CD4-positive, alpha-beta T cell treated with Interleukin-2 at 100 ng/mL for 4 hours (primary cell): ENCODE data around the gene UCHL5.

Experiments
- DNase-seq: peaks from one replicate; pipeline ENCODE4 v3.0.0-alpha.2; 2020; ENCODE audit warnings: low spot score

Gene UCHL5, protein sequence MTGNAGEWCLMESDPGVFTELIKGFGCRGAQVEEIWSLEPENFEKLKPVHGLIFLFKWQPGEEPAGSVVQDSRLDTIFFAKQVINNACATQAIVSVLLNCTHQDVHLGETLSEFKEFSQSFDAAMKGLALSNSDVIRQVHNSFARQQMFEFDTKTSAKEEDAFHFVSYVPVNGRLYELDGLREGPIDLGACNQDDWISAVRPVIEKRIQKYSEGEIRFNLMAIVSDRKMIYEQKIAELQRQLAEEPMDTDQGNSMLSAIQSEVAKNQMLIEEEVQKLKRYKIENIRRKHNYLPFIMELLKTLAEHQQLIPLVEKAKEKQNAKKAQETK

GRCh38 chr1:193059282-193060114 is at the start of gene UCHL5, which contains the start of gene RO60:
Gene UCHL5 (minus strand): TSS chr1:193059360. CDS start chr1:193059260, 100 bp downstream.
Gene RO60 (plus strand): TSS chr1:193059612. CDS start chr1:193069055, 9,443 bp downstream.
- DNase-seq, result peak; percentile 96

DNA sequence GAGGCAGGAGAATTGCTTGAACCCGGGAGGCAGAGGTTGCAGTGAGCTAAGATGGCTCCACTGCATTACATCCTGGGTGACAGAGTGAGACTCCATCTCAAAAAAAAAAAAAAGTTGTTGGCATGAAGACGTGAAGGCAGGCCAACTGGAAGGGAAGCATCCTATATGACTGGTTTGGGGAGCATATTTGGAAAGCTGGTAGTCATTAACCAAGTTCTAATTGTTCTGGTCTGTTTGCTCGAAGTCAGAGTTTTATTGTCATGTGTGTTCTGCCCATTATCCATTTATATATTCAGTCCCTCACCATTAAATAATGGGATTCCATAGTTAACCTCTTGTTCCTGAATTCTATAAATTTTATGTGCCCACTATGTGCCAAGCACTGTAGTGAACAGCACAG is 49.3 kb upstream of the UCHL5 start:
- no peak for DNase-seq

DNA sequence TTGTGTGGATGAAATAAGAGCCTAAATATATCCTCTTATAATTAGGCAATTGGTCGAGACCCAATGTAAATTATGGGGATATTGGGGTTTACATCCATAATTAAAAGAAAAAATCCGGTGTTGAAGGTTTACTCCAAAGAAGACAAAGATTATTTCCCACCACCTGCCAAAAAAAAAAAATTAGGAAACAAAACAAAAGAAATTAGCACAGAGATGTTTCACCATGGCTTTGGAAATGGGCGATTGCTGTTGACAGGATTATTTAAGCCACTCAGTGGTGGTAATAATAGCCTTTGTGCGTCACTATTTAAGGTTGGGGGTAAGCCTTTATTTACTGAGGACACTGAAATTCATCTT is 46.6 kb upstream of the UCHL5 start:
- no peak for DNase-seq

DNA sequence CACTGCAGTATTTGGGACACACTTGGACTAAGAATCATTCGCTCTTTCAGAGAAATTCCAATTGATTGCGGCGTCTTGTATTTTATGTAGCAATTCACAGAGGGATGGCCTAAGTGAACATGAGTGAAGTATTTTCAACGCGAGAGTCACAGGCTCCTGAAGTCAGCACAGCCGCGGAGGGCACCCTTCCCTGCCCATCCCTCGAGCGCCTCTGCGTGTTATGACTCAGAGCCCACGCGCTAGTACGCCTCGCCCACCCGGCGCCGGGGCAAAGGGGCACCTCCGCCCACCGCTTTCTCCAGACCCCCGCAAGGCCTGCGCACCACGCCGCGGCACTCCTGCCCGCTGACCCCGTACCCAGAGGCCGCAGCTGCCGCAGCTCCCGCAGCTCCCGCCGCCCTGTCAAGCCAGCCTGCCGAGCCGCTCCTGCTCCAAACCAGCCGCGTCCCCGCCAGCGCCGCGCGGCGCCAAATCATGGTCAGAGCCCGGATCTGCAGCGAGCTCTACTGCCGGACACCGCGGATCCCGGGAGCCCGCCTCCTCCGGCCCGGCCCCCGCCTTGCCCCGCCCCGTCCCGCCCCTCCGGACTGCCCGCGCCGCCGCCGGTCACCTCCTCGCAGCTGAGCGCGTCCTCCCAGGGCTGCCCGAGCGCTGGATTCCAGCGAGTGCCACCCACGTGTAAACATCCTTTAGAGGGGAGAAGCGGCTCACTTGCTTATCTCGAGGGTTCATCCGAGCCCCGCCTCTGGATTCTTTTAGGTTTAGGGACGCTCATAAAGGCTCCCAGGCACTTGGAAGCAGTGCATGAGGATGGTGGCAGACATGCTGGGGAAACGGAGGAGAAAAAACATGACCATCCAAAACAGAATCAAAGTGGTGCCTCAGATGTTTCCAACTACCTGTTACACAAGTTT is 46.0 kb upstream of the UCHL5 start, which contains the start of gene GLRX2:
Gene GLRX2 (minus strand): TSS at position 508 of the 914 bp plus-strand sequence. CDS start 32 bp downstream, at position 476.
- peak; percentile 72 for DNase-seq

DNA sequence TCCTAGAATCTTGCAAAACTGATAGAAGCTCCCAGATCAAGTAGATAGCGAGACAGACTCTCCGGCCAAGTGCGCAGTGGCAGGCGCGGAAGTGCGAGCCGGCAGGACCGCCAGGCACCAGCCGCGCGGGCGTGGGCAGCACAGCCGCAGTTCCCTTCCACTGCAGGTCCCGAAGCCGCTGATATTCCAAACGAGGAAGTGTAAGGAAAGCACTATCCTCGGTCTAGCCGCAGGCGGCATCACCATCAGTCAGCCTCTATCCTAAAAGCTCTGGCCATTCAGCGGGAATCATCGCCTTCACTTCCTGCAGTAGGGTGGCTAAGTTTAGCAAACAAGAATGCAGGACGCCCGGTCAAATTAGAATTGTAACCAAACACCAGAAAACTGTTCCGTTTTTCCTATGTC is 45.3 kb upstream of the UCHL5 start:
- peak; percentile 7 for DNase-seq

DNA sequence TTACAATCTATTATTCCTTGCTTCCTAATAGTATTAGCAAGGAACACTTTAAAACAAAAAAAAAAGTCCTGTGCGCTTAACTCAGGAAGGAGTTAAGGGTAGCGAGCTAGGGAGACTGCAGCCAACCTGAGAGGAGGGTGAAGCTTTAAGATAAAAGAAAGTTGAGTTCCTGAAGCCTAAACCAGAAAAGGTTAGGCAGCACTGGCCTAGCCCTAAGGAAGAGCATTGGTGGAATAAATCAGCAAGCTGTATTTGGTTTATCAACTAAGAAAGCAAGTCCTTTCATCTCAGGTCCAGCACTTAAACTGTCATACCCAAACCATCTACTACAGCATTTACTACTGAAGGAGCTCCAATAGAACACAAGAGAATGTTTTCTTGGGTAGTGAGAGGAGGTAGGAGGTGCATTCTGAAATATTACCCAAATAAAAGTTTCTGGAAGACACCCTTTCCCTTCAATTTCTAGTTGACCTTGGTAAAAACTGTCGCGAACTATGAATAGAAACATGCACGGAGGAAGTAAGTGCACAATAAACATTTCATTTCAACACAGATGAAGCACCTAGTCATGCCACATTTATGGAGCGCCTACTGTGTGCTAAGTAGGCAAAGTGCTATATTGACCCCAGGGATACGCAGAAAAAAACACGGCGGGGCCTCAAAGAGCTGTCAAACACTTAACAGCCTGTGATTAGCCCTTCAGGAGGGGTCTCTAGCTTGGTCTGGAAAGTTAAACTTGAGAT is 44.8 kb upstream of the UCHL5 start:
- DNase-seq, result no peak

DNA sequence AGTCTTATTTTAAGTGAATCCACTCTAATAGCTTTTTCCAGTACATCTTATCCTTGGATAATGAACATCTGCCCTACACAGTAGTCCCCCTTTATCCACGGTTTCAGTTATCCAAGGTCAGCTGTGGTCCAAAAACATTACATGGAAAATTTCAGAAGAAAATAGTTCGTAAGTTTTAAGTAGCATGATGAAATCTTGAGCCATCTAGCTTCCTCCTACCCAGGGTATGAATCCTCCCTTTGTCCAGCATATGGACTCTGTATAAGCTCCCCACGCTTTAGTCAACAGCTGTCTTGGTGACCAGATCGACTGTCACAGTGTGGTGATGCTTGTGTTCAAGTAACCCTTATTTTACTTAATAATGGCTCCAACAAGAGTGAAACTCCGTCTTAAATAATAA is 43.5 kb upstream of the UCHL5 start:
- no peak for DNase-seq

- no peak for DNase-seq
Observed at GRCh38 chr1:193094112-193094511, 35.0 kb upstream of the UCHL5 start.

- DNase-seq, result no peak
Observed at GRCh38 chr1:193090865-193091264, 31.7 kb upstream of the UCHL5 start.

DNA sequence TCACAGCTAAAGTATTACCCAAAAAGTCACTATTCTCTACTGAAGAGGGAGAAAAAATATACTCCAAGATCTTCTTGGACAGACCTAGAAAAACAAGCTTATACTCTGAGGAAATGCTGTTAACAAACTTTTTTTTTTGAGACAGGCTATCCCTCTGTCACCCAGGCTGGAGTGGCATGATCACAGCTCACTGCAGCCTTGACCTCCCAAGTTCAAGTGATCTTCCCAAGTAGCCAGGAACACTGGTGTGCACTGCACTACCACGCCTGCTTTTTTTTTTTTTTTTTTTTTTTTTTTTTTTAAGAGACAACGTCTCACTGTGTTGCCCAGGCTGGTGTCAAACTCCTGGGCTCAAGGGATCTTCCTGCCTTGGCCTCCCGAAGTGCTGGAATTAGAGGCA is 28.7 kb upstream of the UCHL5 start:
- DNase-seq, result no peak

DNA sequence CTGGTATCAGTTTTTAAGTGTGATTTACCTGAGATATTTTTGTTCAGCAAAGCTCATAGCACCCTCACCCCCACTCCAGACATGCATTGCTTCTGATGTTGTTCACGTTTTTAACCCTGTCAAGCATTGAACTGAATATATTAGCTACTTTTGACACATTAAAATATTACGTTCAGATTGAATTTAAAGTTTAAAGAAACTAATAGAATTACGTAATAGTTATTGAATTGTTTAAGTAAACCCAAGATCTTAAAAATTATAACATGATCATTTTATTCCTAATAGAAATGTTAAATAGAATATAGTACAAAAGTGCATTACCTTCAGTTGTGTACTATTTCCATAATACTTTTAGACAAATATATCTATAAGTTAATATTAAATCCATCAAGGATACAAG is 27.2 kb upstream of the UCHL5 start:
- DNase-seq, result no peak

DNA sequence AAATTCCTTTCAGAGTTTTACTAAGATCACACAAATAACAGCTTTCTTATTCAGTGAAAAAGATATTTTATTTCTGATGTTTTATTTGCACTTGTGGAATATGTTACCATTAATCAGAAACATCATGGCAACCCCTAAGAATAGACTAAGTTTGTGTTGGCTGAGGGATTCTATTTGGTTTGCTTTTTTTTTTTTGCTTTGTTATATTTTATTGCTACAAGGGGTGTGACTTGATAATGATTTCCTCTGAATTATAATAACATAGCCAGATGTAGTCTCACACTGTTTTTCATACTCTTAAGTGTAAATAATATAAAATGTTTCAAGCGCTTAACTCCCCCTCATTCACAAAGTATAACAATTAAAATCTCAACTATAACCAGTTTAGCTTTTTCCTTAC is 26.1 kb upstream of the UCHL5 start:
- DNase-seq, result no peak

DNA sequence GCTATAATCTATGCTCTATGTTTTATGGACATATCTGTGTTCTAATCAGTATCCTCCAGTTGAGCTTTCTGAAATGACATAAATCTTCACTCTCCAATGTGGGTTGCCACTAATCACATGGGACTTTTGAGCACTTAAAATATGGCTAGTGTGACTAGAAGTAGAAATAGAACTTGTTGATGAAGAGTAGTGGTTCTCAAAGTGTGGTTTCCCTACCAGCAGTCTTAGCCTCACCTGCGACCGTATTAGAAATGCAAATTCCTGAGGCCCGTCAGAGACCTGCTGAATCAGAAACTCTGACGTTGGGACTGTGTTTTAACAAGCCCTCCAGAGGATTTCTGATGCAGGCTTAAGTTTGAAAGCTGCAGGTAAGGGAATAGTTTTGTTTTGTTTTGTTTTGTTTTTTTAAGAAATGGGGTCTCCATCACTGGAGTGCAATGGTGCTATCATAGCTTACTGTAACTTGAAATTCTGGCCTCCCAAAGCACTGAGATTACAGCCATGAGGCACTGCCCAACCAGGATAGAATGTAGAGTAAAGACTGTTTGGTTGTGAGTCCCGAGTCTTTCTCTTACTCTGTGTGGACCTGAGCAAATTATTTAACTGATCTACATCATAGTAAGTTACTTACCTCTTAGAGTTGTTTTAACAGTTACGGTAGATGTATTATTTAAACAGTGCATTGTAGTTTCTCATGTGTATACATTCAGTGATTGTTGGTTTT is 24.4 kb upstream of the UCHL5 start:
- no peak for DNase-seq

GRCh38 chr1:193079187-193079586 is 20.0 kb upstream of the UCHL5 start:
- DNase-seq, result no peak

- DNase-seq, result no peak
Observed at GRCh38 chr1:193077991-193078390, 18.8 kb upstream of the UCHL5 start.

GRCh38 chr1:193070942-193071341 is 11.8 kb upstream of the UCHL5 start:
- peak; percentile 20 for DNase-seq

DNA sequence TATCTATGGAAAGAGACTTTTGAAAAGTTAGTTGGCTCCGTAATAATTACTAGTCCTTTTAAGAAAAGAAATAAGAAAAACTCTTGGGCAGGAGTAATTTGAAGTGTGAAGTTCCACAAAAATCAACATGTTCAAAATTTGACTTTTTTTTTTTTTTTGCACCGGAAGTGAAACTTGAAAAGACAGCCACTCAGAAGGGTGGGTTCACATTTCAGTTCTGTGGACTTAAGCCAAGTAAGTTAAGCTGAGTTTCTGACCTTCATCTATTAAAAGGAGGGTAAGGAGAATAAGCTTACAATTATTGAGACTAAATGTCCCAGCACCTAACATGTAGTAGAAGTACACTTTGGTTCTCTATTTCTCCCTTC is 11.2 kb upstream of the UCHL5 start:
- no peak for DNase-seq

DNA sequence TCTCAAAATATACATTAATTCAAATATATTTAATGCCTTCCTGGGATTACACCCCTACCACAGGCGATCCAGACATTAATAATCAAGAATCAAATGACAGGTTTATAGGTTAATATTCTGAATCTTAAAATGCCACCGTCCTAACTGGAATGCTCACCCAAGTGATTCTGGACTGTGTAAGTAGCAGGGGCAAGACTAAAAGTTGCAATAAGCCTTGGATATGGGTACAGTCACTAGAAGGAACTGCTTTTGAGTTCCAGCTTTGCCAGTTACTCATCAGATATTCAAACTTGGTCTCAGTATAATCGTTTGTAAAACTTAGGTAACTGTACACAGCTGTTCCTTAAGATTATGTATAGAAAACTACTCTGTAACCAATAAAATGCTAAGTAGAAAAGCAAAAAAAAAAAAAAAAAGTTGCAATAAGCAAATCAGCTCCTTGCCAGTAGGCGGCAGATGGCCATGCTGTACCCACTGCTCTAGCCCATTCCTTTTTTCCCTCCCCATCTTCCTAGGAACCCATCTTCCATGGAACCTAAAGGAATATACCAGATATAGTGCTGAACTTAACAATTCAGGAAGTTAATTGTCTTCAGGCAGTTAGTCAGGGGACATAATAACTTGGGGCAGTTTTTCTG is 10.7 kb upstream of the UCHL5 start:
- no peak for DNase-seq

GRCh38 chr1:193068013-193068412 is 8.9 kb upstream of the UCHL5 start:
- no peak for DNase-seq

DNA sequence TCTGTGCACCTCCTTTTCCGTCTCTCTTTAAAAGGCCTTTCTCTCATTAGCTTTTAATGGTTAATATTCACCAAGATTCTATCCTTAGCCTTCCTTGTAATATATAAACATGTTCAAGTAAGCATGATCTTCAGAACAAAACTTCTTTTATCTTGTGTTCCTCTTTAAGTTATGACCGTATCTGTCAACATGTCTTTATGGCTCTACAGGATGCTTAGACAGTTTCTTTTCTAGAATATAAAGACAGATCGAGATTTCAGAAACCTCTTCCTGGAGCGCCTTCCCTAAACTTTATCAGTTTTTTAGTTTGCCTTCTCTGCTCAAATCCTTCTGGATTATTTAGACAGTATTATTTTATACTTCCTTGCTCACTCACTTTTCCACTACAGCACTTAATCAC is 7.4 kb upstream of the UCHL5 start:
- no peak for DNase-seq
